Measurements from ENCODE around the gene PPARGC1A. TPM values are rescaled to one million over a fixed set of nuclear protein-coding genes. Genes with fewer than 3 reads are reported as not detected.

PPARGC1A gene
- polyA plus RNA-seq, 1 experiment: 0.73 TPM

DNA sequence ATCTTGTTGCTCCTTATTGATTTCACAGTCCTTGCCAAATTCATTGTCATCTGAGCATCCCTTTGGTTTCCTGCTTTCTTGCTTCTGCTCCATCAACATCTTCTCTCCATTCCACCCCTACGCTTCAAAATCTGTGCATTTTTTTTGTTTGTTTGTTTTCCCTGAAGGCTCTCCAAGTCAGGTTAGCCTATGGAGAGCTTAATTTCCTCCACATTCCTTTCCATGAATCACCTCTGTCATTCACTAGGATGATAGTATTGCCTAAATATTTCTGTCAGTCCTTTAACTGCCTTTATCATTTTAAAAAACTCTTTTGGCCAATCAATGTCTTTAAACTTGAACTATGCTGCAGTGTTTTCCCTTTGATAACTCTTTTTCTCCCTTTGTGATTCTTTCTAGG lies 67.7 kb downstream of the PPARGC1A start:
- Histone ChIP-seq H3K9me3 (ENCODE audit: control insufficient read depth, insufficient read depth, low read length) (no peaks in the 10 kb centered on the region), H3K27me3 (ENCODE audit: control insufficient read depth, insufficient read depth, low read length) (no peaks in the 10 kb centered on the region), H3K4me3 (ENCODE audit: low read depth, low read length) (no peak overlapping the region), H3K27ac (ENCODE audit: low read depth, low read length) (no peak overlapping the region)
- CTCF ChIA-PET: no interaction called here
- DNase-seq (ENCODE audit: low read depth, low spot score): no peak
- POLR2A ChIA-PET: no interaction called here
- TF ChIP-seq, protein P1, sequence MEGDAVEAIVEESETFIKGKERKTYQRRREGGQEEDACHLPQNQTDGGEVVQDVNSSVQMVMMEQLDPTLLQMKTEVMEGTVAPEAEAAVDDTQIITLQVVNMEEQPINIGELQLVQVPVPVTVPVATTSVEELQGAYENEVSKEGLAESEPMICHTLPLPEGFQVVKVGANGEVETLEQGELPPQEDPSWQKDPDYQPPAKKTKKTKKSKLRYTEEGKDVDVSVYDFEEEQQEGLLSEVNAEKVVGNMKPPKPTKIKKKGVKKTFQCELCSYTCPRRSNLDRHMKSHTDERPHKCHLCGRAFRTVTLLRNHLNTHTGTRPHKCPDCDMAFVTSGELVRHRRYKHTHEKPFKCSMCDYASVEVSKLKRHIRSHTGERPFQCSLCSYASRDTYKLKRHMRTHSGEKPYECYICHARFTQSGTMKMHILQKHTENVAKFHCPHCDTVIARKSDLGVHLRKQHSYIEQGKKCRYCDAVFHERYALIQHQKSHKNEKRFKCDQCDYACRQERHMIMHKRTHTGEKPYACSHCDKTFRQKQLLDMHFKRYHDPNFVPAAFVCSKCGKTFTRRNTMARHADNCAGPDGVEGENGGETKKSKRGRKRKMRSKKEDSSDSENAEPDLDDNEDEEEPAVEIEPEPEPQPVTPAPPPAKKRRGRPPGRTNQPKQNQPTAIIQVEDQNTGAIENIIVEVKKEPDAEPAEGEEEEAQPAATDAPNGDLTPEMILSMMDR (IDR thresholded peaks at IDR 0.05; ENCODE audit: low read depth, low read length): no peak

DNA sequence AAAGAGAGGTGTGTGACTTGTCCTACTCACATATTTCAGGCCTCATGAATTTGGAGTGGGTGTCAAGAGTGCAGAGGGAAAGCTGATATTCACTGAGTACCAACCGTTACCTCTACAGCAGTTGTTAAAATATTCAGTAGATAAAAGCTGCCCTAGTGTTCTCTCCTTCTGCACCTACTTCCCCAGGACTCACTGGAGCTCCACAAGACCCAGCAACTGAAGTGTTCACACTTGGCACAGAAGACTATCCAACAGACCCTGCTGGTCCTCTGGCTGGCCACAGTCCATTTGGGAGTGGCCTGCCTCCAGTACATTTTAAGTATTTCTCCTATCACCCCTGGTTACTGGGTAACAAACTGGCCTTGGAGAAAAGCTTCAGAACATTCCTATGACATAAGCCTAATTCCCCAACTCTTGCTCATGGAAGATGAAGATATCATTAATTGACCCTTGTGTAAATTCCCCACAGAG lies 70.8 kb downstream of the PPARGC1A start:
- Histone ChIP-seq H3K9me3 (ENCODE audit: control insufficient read depth, insufficient read depth, low read length) (no peaks in the 10 kb centered on the region), H3K27ac (ENCODE audit: low read depth, low read length) (no peak overlapping the region), H3K4me3 (ENCODE audit: low read depth, low read length) (no peak overlapping the region), H3K27me3 (ENCODE audit: control insufficient read depth, insufficient read depth, low read length) (no peaks in the 10 kb centered on the region)
- DNase-seq (ENCODE audit: low read depth, low spot score): no peak
- ChIA-PET POLR2A (interaction anchor here (0.7 to 0.8 kb wide), 2 partner anchors 9 to 37 kb away, joined by 3 to 14 read pairs; no protein-coding TSS in a partner anchor), CTCF (no interaction called here)
- TF ChIP-seq, protein P1 (IDR thresholded peaks at IDR 0.05; ENCODE audit: low read depth, low read length): no peak

DNA sequence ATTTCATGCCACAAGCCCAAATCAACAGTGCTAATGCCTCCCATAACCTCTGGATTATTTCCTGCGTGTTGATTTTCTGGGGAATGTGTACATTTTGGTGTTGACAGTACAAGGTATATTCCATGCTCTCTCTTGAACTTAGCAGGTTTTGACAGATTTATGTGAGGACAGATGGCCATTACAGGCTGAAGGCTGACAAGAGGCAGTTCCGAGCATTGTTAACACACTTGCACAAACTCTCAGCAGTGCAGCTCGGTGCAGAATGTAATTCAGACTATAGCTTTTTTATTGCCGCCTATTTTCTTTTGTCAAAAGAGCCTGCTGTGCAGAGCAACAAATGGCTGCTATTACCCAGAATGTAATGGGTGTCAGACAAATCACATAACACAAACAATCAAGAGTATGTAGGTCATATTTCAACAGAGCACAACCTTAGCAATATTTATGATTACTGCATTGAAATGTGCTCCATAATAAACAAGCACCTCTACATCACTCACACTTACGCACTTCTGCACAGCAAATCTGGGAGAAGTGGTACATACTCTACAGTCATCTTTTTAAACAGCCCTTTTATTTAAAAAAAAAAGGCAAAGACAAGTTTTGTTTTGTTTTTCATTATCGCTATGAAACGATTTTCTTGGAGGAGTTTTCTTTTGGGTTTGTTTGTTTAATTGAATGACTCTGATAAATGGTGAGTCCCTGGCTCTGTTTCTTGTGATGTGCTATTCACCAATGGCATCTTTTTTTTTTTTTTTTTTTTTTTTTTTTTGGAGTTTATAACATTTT lies 71.6 kb downstream of the PPARGC1A start:
- Histone ChIP-seq H3K27ac (ENCODE audit: low read depth, low read length) (no peak overlapping the region), H3K9me3 (ENCODE audit: control insufficient read depth, insufficient read depth, low read length) (no peaks in the 10 kb centered on the region), H3K4me3 (ENCODE audit: low read depth, low read length) (no peak overlapping the region), H3K27me3 (ENCODE audit: control insufficient read depth, insufficient read depth, low read length) (no peaks in the 10 kb centered on the region)
- no peak for DNase-seq (ENCODE audit: low read depth, low spot score)
- TF ChIP-seq, protein P1 (IDR thresholded peaks at IDR 0.05; ENCODE audit: low read depth, low read length): no peak
- CTCF ChIA-PET: no interaction called here
- POLR2A ChIA-PET: interaction anchor here (0.7 kb wide), 2 partner anchors 9 to 38 kb away, joined by 3 to 14 read pairs; no protein-coding TSS in a partner anchor

DNA sequence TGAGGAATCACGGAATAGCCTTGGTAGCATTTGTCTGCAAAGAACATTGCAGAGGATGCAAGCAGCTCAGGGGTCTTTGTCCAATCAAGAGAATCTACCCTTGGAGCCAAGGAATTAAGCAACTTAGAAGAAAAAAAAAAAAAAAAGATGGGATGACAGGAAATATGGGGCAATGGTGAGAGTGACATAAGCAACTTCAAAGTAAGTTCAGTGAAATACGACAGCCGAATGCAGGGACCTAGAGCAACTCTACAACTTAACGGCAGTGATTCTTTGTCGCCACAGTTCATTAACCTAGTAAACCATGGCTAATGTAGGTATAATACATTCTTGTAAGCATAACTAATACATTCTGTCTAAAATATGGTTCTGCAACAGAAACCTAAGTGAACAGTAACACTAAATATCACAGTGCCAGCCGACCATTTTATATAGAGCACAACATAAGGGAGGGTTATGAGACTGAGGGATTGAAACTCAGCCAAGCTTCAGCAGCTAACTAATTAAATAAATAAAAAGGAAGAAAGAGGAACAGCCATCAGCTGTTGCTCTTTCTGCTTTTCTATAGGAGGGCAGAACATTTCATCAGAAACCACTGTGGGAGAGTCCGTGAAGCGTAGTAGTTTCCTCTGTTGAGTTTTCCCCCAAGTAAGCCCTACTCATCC lies 74.7 kb downstream of the PPARGC1A start:
- ChIA-PET CTCF (interaction anchor here (0.6 kb wide), 1 partner anchor 518 kb away, joined by 4 read pairs; no protein-coding TSS in a partner anchor), POLR2A (no interaction called here)
- H3K27ac ChIP-seq (ENCODE audit: low read depth, low read length): no peak overlapping the region
- no peak for DNase-seq (ENCODE audit: low read depth, low spot score)
- no peak overlapping the region for H3K4me3 ChIP-seq (ENCODE audit: low read depth, low read length)
- TF ChIP-seq, protein P1 (IDR thresholded peaks at IDR 0.05; ENCODE audit: low read depth, low read length): no peak
- H3K9me3 ChIP-seq (ENCODE audit: control insufficient read depth, insufficient read depth, low read length): no peaks in the 10 kb centered on the region
- no peaks in the 10 kb centered on the region for H3K27me3 ChIP-seq (ENCODE audit: control insufficient read depth, insufficient read depth, low read length)

DNA sequence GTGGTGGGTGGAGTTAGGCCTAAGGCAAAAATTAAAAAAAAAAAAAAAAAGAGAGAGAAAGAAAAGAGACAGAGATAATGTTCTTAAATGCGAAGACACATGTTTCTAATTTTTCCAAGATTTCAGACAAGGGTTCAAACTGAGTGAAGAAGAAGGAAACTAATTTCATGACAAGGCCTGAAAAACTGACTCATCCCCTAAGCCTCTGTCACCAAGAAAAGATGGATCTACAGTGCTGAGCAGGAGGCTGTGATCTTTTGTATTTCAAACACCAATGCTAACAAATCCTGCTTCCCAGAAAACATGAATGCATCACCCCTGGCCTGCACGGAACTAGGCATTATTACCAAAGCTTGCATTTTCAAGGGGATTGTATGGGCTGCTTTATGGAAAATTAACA lies 75.3 kb downstream of the PPARGC1A start:
- no peak for DNase-seq (ENCODE audit: low read depth, low spot score)
- H3K9me3 ChIP-seq (ENCODE audit: control insufficient read depth, insufficient read depth, low read length): no peaks in the 10 kb centered on the region
- CTCF ChIA-PET: no interaction called here
- POLR2A ChIA-PET: no interaction called here
- no peak overlapping the region for H3K4me3 ChIP-seq (ENCODE audit: low read depth, low read length)
- H3K27me3 ChIP-seq (ENCODE audit: control insufficient read depth, insufficient read depth, low read length): no peaks in the 10 kb centered on the region
- no peak overlapping the region for H3K27ac ChIP-seq (ENCODE audit: low read depth, low read length)
- TF ChIP-seq, protein P1 (IDR thresholded peaks at IDR 0.05; ENCODE audit: low read depth, low read length): no peak
